NCI-H1417 (cell line): Measurements from ENCODE around the gene ELL.

Experiments used
- DNase-seq, 3 experiments: peaks; one replicate each; lab custom pipeline; 2025; lab: John Stamatoyannopoulos, UW

ELL gene

DNA sequence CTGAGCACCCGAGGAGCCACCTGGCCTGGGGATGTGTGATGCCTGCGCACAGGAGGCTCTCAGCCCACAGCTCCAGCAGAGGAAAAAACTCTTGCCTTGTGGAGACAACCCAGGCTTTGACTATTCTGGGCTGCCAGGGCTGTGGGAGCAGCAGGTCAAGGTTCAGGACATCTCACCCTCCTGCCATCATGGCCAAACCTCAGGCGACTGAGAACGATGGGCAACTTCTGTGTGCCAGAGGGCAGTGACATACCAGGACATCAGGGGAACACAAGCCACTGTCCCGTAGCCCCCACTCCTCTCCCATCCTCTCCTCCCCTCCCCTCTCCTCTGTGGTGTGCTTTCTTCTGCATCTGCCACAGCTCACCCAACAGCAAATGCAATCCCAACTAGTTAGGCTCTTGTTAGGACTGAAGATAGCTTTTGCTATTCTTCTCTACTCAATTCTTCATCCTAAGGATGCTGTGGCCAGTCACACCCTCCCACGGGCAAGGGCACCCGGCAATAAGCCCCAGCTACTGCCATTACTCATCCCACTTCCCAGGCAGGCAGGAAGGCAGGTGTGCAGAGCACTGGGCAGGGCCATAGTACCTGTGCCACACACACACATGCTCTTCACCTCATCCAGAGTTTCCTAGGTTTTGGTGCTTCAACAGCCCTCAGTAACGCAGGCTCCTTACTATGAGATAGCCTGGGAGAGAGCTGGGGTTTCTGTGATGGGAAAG is 16.8 kb downstream of the ELL start:
- DNase-seq, result peak in 2 of 3 experiments; percentile 6 to 24

DNA sequence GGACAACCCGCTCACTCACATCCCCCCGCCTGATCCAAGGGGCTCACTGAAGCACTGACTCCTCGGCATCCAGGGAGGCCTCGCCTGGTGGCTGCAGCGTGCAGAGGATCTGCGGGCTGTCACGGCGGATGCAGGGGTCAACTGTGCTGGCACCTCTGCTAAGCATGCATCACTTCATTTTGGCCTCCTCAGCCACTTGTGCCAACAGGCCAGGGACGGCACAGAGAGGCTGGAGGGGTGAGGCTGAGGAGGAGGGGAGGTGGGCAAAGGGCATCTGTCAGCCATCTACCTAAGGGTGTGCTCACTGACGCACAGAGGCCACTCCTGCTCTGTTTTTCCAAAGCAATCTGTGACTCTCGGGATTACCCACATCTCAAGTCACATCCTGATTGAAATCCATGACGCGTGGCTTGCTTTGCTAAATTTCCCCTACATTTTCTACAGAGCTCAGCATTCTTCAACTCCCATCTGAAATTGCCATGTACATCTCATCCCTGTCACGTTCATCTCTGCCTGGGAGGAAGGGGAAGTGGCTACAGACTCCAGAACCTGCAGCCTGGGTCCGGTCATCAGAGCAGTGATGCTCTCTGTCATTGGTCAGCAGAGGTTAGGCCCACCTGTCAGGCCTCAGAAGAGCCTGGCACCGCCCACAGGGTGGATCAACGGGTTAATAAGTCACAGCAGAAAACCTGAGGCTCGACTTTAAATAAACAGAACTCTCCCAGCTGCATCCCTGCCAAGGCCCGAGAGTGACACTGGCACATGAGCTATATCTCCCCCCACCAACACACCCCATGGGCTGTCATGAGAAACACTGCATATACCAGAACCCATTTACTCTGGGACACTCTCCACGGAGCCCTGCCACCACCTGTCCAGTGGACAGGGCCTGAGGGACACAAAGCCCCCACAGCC is 17.6 kb downstream of the ELL start:
- peak in 2 of 3 experiments; percentile 15 to 53 for DNase-seq

DNA sequence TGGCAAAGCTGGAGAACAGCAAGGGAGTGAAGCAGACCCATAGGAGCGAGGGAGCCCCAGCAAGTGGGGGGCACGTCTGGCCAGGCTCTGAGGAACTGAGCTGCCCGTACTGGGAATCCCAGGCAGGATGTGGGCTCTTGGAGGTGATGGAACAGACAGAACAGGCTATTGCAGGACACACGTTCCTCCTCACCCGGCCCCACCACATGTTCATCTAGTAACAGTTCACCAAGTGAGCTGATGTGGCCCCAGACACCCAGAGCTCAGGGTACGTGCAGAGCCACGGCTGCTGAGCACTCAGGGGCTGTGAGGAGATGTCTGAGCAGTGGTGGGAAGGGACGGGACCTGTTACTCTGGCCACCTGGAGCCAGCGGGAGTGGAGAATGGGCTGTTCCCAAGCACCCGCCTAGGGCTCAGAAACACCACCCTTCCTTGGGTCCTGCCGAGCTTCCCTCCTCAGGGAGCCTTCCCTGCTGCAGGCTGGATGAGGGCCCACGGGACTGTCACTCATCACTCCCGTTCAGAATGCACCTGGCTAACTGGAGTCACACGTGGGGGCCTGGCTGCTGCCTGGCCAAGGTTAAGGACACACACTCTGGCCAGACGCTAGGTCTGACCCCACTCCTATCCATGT is 18.4 kb downstream of the ELL start:
- no peak for DNase-seq

DNA sequence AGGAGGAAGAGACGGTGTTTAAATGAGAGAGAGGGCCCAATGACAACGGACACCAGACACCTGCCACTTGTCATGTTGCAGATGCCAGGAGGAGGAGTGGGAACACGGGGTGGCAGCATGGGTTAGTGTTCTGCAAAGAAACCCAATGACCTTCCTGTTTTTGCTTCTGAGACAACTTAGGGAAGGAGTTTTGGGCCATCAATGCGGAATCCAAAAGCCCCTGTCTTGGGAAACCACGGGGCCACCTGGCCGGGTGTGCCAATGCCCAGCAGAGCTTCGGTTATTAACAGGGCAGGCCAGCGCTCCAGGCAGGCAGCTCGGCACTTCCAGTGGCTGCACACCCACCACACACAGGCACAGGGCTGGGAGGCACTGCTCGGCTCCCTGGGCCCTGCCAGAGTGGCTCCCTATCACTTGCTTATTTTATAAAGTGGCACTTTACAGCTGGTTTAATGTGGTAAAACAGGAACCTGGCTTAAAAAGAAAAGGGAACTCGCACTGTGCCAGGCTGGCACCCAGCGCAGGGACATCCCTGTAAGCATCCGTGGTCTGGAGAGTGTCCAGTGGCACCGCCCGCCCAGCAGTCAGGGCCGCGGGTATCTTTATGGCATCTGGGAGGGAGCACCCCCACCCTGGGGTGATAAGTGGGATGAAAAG is 19.1 kb downstream of the ELL start:
- DNase-seq, result no peak

DNA sequence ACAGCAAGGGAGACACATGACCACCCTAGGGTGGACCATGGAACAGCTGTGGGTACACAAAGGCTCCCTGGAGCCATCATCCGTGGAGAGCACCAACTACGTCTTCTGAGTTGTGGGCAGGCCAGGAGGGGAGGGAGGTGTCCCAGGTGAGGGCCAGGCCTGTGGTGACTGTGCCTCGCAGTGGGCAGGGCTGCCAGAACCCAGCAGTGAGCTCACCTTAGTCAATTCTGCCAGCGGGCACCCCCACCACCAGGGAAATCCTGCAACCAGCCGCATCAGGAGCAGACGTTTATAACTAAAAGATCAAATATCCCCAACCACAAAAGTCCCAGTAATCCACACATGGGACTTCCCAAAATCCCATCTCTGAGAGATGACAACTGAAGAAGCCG is 19.6 kb downstream of the ELL start:
- no peak for DNase-seq

DNA sequence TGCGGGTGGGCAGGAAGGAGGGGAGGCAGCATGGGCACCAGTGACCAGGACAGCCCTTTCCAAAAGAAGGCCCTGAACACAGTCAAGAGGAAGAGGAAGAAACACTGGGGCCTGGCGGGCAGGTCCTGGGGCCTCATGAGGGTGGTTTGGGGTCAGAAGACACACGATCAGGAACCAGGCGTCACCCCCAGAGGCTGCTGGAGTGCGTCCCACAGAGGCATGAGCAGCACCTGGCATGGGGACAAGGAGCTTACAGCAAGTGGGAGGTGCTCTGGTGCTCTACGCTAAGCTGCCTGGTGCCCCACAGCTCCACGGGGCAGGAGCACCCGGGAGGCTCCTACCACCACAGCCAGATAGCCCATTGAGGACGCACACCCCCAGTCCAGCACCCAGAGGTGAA is 20.0 kb downstream of the ELL start:
- DNase-seq, result no peak

DNA sequence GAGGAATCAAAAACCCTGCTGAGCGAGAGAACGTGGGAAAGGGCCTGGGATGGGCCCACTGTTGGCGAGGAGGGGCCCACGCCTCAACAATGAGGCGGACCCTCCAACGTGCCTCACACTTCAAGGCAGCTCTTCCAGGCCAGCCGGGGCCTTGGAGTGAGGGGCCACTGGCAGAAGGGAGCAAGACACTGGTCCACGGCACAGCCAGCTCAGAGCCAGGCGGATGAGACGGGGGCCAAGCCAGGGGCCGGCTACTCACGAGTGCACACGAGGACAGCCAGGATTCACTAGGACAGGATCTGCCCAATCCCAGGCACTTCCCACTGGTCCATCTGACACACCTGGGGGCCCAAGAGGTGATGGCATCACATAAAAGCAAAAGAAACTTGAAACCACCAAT is 20.5 kb downstream of the ELL start:
- DNase-seq, result no peak

DNA sequence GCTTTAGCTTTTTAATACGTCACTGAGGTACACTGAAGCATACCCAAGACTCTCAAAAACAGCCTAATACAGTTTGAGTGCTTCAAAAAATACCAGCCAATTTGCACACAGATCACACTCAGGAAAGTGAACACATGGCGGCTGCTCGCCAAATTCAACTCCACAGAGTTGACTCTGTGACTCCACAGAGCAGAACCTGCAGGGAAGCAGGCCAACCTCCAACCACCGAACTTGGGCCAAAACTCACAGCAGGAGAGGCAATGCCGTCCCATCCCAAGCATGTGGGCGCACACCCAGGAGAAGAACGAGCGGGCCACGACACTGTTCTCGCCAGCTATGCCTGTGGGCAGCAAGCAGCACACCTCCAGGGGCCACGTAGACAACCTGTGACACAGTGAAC is 21.1 kb downstream of the ELL start:
- DNase-seq, result no peak

DNA sequence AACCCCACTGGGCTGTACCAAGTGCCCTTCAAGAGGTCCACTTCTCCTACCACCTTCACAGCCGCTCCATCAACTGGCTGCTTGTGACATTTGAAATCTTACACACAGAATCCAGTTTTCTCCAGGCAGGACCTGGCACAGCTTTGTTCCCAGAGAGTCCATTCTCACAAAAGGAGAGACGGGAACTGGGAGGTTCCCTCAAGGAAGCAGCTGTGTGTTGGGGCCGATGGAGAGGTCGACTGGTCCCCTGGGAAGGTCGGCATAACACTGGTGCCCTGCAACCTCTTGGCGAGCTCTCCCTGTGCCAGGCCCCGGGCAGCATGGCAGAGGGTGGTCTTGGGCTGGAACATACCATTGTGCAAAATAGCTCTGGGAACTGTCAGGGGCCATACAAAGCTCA is 21.5 kb downstream of the ELL start:
- DNase-seq, result no peak

DNA sequence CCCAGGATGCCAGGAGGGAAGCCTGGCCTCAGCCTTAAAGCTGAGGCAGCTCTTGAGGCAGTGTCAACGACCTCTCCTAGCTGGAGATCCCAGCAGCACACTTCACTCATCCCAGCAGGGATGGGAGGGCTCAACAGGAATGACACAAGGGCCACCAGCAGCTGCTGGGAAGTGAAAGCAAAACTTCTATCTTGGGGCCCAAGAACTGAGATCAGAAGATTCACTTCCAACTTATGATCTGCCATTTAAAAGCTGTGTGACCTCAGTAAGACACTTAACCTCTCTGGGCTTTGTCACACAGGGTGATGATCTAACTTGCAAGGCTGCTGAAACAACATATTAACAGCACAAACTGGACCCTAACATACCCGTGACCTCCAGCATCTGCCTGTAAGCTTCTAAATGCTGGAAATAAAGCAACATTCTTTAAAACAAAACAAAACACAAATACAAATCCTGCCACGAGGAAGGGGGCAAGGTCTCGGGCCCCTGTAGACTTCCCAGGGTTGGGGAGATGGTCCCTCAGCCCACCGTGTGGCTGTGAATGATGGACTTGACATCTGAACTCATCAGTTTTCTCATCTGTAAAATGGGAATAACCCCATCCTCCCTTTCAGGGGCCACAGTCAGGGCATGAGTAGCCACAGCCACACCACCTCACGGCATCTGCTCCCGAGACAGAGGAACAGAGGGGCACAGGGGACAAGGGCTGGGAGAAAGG is 22.7 kb downstream of the ELL start:
- no peak for DNase-seq

DNA sequence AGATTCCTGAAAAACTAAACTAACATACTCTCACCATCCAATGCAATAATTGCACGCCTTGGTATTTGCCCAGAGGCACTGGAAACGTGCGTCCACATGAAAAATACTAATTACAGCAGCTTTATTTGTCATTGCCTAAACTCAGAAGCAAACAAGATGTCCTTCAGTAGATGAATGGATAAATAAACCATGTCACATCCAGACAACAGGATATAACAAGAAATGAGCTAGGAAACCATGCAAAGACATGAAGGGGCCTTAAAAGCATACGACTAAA is 25.0 kb downstream of the ELL start:
- DNase-seq, result peak in 2 of 3 experiments; percentile 36 to 64

DNA sequence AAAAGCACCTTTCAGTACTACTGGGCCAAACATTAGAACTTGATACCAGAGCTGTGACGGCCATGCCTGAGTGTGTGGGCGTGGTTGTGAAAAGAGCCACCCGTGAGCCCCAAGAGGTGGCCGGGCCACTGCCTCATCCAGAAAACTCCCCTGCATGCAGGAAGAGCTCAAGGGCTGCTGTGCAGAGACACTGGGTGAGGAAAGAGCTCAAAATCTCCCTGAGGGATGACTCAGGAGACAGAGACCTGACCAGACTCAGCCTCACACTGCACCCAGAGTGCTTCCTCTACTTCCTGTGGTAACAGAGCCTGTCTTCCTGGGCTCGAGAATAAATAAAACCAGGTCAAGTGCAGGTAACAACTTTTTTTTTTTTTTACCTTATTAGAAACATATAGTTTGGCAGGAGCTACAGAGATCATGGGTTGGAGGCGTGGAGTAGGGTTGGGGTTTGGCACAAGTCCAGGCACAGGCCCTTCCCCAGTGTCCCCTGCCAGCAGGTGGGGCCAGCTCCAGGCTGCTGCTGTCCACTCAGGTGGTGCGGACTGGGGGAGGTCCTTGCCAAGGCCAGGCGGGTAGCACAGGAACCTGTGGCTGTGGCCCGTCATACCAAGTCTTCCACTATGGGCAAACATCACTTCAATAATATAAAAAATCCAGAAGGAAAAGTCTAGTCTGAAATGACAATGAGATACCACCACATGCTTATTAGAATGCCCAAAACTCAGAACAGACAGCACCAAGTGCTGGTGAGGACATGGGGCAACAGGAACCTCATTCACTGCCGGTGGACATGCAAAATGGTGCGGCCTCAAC is 25.5 kb downstream of the ELL start:
- peak in 1 of 3 experiments; percentile 17 for DNase-seq

DNA sequence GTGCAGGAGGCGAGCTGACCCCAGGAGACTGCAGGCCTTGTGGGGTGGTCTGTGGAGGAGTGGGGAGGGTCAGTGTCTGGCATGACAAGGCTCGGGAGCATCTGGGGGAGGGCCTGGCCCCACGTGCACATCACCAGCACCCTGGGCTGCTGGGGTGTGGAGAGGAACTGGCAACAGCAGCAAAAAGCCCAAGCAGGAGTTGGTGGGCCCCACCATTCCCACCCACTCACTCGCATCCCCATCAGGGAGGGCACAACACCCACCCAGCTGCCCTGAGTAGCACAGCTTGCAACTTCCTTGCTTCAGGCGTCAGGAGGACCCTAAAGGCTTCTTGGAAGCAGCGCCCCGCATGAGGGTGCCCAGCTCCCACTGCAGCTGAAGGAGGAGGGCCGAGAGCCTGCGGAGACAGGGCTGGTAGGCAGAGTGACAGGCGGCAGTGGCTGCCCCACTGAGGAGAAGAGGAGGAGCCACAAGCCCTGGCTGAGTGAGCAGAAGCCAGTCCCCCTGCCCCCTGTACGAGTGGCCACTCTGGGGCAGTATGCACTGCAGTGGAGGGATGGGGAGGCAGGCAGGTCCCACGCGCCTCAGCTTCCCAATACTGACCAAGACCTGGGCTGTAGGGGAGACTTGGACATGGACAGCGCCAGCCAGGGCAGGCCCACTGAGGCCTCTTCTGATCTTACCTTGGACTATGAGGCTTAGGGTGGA is 26.5 kb downstream of the ELL start:
- no peak for DNase-seq

DNA sequence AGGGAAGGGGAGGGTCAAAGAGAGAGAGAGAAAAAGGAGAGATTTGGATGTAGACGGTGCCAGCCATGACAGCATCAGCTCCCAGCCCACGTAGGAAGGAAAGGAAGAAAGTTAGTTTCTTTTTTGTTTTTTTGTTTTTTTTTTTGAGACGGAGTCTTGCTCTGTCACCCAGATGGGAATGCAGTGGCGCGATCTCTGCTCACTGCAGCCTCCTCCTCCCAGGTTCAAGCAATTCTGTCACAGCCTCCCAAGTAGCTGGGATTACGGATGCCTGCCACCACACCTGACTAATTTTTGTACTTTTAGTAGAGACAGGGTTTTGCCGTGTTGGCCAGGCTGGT is 27.6 kb downstream of the ELL start:
- DNase-seq, result no peak

DNA sequence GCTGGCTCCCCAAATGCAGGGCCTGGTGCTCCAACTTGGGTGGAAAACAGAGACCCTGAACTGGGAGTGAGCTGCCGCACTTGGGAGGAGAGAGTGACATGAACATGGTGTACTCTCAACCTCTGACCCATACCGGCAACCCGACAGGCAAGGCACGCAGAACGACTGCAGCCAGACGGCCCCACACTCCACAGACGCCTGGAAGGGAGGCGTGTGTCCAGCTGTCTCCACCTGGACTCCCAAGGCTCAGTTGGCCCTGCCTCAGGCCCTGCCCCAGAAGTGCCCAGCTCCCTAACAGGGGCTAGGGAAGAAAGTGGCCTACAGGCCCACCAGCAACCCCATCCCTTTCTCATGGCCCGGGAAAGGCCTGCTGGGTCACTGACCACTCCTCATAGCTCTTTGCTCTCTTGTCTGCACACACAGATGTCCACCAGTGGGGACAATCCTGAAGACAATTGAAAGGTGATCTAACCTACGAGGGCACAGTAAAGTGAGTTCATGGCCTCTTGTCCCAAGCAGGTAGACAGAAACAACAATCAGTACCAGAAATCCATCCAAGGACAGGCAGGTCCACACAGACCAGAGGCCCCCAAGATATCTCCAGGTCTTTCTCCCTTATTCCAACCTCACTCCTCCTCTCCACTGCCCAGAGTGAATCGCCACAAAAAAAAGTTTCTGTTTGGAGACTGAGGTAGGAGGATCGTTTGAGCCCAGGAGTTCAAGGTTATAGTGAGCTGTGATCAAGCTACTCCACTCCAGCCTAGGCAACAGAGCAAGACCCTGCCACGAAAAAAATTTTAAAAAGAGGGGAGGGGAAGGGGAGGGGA is 28.2 kb downstream of the ELL start:
- DNase-seq, result no peak

DNA sequence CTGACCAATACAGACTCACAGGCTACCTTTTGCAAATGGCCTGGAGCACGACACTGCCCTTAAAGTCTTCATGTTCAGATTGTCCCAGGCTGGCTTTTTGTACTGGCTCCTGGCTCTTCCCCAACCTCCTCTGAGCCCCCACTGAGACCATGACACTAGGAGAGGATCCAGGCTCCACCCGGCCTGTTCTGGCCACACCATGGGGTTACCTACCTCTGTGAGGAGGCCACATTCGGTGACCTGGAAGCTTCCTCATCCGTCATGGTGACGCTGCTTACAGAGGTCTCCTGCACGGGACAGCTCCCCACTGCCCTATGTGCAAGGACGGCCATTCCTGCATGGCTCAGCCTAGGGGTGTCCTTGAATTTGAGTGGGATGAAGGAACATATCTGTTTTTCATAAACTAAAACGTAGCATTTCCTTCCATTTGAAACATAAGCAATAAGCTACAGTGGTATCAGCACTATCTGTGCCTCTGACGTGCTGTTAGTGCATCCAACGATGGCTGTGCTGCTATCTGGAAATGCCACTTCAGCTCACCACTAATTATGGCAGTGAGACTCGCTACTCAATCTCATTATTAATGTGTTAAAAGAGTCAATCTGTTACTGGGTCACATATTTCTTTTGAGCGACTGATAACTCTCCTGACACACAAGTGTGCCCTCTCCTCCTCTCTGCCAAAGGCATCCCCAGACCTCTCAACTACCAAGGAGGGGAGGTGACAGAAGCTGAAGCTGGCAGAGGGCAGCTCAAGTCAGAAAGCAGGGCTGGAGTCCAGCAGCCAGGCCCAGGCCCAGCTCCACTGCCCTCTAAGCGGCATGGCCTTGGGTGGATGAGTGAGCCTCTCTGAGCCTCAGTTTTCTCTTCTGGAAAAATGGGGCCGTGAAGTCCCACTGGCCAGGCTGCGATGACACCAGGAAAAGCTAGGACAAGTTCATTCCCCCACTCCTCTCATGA is 29.6 kb downstream of the ELL start:
- no peak for DNase-seq

DNA sequence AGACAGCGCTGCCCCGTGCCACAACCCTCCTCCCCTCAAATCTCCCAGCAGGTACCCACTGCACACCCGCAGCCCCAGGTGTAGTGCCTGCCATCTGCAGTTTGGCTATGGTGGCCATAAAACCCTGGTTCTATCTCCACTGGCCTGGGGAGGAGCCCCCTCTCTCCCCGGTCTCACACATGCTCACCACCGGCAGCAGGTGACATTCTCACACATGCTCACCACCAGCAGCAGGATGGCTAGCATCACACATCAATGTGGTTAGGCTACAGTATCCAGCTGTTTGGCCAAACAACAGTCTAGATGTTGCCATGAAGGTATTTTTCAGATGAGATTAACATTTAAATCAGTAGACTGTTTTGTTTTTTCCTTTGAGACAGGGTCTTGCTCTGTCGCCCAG is 31.1 kb downstream of the ELL start:
- peak in 1 of 3 experiments; percentile 25 for DNase-seq

DNA sequence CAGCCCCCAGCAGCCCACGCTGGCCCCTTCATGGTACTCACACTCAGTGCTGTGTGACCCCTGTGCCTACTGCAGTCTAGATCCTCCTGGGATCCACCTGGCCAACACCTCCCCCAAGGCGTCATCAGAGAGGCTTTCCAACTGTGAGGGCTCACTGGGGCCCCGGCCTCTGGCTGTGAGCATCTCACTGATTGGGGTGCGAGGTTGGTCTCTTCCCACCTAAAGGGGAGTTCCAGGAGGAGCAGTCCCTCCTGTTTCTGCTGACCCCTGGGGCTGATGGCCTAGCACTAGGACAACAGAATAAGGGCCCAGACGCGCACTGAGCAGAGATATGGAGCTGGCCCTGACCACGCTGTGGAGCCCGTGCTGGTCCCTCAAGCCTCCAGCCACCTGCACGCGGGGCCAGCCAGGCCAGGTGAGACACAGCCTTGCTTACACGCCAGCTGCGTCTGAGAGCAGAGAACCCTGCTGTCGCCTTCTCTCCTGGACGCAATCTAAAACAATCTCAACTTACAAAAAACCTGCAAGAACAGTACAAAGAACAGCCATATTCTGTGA is 32.2 kb downstream of the ELL start:
- peak in 2 of 3 experiments; percentile 66 to 85 for DNase-seq
